Measurements from ENCODE around the gene MAVS.
"Not testable (repeated sequence)": the region's sequence is repeated elsewhere in the genome, so short reads cannot be mapped to it uniquely, and the experiment has no call there.

Gene MAVS

DNA sequence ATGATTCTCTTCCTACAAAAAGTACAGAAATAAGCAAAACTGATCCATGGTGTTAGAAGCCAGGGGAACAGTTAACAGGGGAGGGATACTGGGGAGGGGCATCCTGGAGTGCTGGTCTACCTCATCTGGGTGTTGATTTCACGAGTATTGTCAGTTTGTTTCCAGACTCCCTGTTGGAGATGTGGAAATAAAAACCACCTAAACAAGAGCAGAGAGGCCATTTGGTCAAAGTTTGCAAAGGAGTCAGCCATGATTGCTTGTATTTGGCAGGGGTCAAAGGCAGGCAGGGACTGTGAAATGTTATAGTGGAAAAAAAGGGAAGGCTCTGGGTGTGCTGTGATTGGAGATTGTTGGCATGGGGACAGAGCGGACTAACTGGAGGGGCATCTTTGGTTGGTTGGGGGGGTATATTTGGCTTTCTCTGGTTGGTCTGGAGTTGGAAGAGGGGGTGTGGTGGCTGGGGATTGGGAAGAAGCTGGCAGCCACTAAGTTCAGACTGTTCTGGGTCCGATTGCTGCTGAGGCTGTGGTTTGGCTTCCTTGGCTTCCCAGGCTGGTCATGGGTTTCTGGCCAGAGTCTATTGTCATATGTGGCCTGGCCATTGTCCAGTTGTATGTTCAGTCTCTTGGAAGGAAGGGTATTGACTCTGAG is 27.7 kb downstream of the MAVS start:
- peak overlapping the region; percentile 50 to 77 (median 70); a peak in 21 of 22 replicates for H3K4me2 ChIP-seq
- H3K4me1 ChIP-seq = peaks cover 24 to 51% (median 30%) of the 10 kb centered on the region in 10 experiments
- TF ChIP-seq Cebpa-rat (IDR thresholded peaks at IDR 0.05) = no peak
- H3K27ac ChIP-seq = peak overlapping the region in 8 of 11 experiments; percentile 5 to 59 (median 35); a peak in 9 of 22 replicates
- peaks cover 48 to 83% (median 60%) of the 10 kb centered on the region in 11 experiments for H3K36me3 ChIP-seq
- H3K4me3 ChIP-seq = no peak overlapping the region
- H3K9me3 ChIP-seq (replicated peaks in 1 of 11) = peaks cover 0 to 6% (median 0%) of the 10 kb centered on the region in 11 experiments; a peak in 1 of 22 replicates
- peaks cover 0 to 59% (median 20%) of the 10 kb centered on the region in 11 experiments; a peak in 14 of 22 replicates for H4K20me1 ChIP-seq
- H3K9ac ChIP-seq = no peak overlapping the region
- H3K27me3 ChIP-seq = no peaks in the 10 kb centered on the region

- peaks cover 0 to 59% (median 19%) of the 10 kb centered on the region in 11 experiments; a peak in 14 of 22 replicates for H4K20me1 ChIP-seq
- no peak for TF ChIP-seq Cebpa-rat (IDR thresholded peaks at IDR 0.05)
- peak overlapping the region in 8 of 11 experiments; percentile 9 to 38 (median 20); a peak in 8 of 22 replicates for H3K9ac ChIP-seq
- H3K4me2 ChIP-seq = peak overlapping the region; percentile 50 to 77 (median 70)
- peak overlapping the region in 9 of 11 experiments; percentile 3 to 59 (median 40); a peak in 13 of 22 replicates for H3K27ac ChIP-seq
- H3K4me1 ChIP-seq = peaks cover 24 to 51% (median 30%) of the 10 kb centered on the region in 10 experiments
- peaks cover 0 to 6% (median 0%) of the 10 kb centered on the region in 11 experiments; a peak in 1 of 22 replicates for H3K9me3 ChIP-seq (replicated peaks in 1 of 11)
- no peak overlapping the region for H3K4me3 ChIP-seq
- H3K27me3 ChIP-seq = no peaks in the 10 kb centered on the region
- H3K36me3 ChIP-seq = peaks cover 38 to 72% (median 50%) of the 10 kb centered on the region in 11 experiments
These were observed 28.8 kb downstream of the MAVS start for GRCh38 chr20:3875378-3875974.

DNA sequence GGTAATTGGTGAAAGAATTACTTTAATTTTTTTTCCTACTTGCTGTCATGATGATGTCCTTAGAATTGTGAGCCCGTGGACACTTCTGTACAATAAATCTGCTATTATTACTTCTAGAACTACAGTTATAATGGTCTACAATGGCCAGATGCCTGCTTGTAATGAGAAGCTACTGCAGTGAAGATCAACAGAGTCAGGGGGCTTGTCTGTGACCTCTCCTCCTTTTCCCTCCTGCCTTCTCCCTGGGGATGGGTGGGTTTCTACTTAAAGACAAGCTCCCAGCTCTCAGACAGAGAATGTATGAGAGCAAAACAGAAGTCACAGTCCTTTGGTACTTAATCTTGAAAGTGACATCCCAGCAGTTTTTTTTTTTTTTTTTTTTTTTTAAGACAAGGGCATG is 29.4 kb downstream of the MAVS start:
- Histone ChIP-seq H3K4me3 (no peak overlapping the region), H3K27me3 (no peaks in the 10 kb centered on the region), H3K9me3 (replicated peaks in 1 of 11) (peaks cover 0 to 6% (median 0%) of the 10 kb centered on the region in 11 experiments; a peak in 1 of 22 replicates), H3K4me2 (peak overlapping the region; percentile 50 to 77 (median 70)), H3K27ac (peak overlapping the region in 3 of 11 experiments; percentile 4 to 59 (median 20); a peak in 4 of 22 replicates), H3K4me1 (peaks cover 24 to 51% (median 30%) of the 10 kb centered on the region in 10 experiments), H3K9ac (peak overlapping the region in 2 of 11 experiments; percentile 8 to 16; a peak in 3 of 22 replicates), H4K20me1 (peaks cover 0 to 59% (median 19%) of the 10 kb centered on the region in 11 experiments; a peak in 14 of 22 replicates), H3K36me3 (peaks cover 33 to 67% (median 45%) of the 10 kb centered on the region in 11 experiments)
- TF ChIP-seq Cebpa-rat (IDR thresholded peaks at IDR 0.05) = no peak

- peaks cover 0 to 6% (median 0%) of the 10 kb centered on the region in 11 experiments; a peak in 1 of 22 replicates for H3K9me3 ChIP-seq (replicated peaks in 1 of 11)
- H3K4me1 ChIP-seq = peaks cover 24 to 46% (median 29%) of the 10 kb centered on the region in 10 experiments
- 0 out of 22 replicates have a peak overlapping the region, but pooled peaks of 1 of the 11 experiments have one; percentile 16 for H3K9ac ChIP-seq
- H4K20me1 ChIP-seq = peaks cover 0 to 52% (median 15%) of the 10 kb centered on the region in 11 experiments; a peak in 14 of 22 replicates
- no peak overlapping the region for H3K4me3 ChIP-seq
- H3K27me3 ChIP-seq = no peaks in the 10 kb centered on the region
- H3K4me2 ChIP-seq = peak overlapping the region in 6 of 11 experiments; percentile 61 to 77 (median 70); a peak in 10 of 22 replicates
- peaks cover 26 to 60% (median 38%) of the 10 kb centered on the region in 11 experiments for H3K36me3 ChIP-seq
- TF ChIP-seq Cebpa-rat (IDR thresholded peaks at IDR 0.05) = no peak
- H3K27ac ChIP-seq = no peak overlapping the region
These were observed 30.0 kb downstream of the MAVS start for GRCh38 chr20:3876676-3877075.

DNA sequence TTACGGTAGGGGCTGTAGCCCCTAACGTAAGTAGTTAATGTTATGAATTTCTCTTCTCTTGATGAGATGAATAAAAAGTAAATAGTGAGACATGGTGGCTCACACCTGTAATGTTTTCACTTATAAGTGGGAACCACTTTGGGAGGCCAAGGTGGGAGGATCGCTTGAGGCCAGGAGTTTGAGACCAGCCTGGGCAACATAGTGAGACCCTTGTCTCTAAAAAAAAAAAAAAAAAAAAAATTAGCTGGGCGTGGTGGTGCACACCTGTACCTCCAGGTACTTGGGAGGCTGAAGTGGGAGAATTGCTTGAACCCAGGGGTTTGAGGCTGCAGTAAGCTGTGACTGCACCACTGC is 32.3 kb downstream of the MAVS start:
- H4K20me1 ChIP-seq = peaks cover 0 to 30% (median 10%) of the 10 kb centered on the region in 11 experiments; a peak in 12 of 22 replicates

GRCh38 chr20:3885715-3886114 is 39.1 kb downstream of the MAVS start:
- H3K9me3 ChIP-seq (replicated peaks in 1 of 11) = no peaks in the 10 kb centered on the region
- no peak overlapping the region for H3K4me3 ChIP-seq
- peaks cover 0 to 39% (median 4%) of the 10 kb centered on the region in 11 experiments; a peak in 11 of 22 replicates for H3K36me3 ChIP-seq
- H3K27ac ChIP-seq = no peak overlapping the region
- TF ChIP-seq Cebpa-rat (IDR thresholded peaks at IDR 0.05) = no peak
- no peak overlapping the region for H3K9ac ChIP-seq
- H4K20me1 ChIP-seq = peaks cover 4 to 15% (median 10%) of the 10 kb centered on the region in 11 experiments
- peaks cover 12 to 21% (median 16%) of the 10 kb centered on the region in 10 experiments for H3K4me1 ChIP-seq
- no peaks in the 10 kb centered on the region for H3K27me3 ChIP-seq
- H3K4me2 ChIP-seq = no peak overlapping the region

More for the DNA sequence above, 32.3 kb downstream of the MAVS start:
- Histone ChIP-seq H3K36me3 (peaks cover 8 to 38% (median 16%) of the 10 kb centered on the region in 11 experiments), H3K4me1 (peaks cover 24 to 35% (median 27%) of the 10 kb centered on the region in 10 experiments)
- H3K9ac ChIP-seq; H3K4me3 ChIP-seq; H3K9me3 ChIP-seq (replicated peaks in 1 of 11); H3K27me3 ChIP-seq; H3K4me2 ChIP-seq; H3K27ac ChIP-seq: not testable (repeated sequence)

DNA sequence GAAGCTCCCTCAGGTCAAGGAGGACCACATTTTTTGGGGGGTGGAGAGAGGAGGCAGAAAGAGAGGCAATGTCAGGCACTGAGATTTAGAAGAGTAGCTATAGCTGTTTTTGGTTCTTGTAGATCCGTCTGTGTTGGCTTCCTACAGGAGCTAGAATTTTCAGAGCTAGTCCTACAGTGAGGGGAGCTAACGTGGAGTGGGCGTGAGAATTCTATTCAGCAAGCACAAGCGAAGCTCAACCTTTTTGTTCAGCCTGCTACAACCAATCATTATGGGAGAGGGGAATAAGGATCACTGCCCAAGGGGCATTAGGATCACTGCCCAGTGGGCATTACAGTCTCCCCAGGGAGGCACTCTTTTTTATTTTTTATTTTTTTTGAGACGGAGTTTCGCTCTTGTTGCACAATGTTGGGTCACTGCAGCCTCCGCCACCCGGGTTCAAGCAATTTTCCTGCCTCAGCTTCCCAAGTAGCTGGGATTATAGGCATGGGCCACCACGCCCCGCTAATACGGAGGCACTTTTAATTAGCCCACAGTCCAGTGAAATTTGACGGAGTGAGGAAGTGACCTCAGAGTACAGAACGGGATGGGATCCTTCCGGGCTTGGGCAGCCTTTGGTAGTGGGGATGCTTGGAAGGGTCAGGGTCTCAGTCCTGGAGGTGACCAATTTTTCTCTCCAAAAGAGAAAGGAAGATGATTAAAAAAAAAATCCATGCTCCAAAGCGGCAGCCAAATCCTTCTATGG is 41.4 kb downstream of the MAVS start:
- Histone ChIP-seq H3K4me2 (peak overlapping the region; percentile 90 to 98 (median 95)), H3K4me3 (peak overlapping the region; percentile 90 to 100 (median 96)), H4K20me1 (peaks cover 28 to 38% (median 33%) of the 10 kb centered on the region in 11 experiments), H3K36me3 (peaks cover 21 to 53% (median 25%) of the 10 kb centered on the region in 11 experiments; a peak in 20 of 22 replicates), H3K9ac (peak overlapping the region; percentile 92 to 100 (median 98)), H3K9me3 (replicated peaks in 1 of 11) (no peaks in the 10 kb centered on the region), H3K27ac (peak overlapping the region; percentile 74 to 99 (median 98)), H3K4me1 (peaks cover 24 to 41% (median 37%) of the 10 kb centered on the region in 10 experiments), H3K27me3 (no peaks in the 10 kb centered on the region)
- TF ChIP-seq Cebpa-rat (IDR thresholded peaks at IDR 0.05) = no peak

All from BLaER1 treated with 17β-estradiol and CSF1 and Interleukin-3, amounts not matched to agents 10 nM and 100 nM (cell line).